SH-SY5Y (cell line): Measurements from ENCODE around the gene ABCA4.

ENCODE experiments used
- GATA2 ChIP-seq: IDR thresholded peaks from 2 replicates; pipeline ENCODE4 v1.6.1; 2011; ENCODE audit warnings: mild to moderate bottlenecking, low read depth, low read length
- GATA3 ChIP-seq: IDR thresholded peaks from 2 replicates; pipeline ENCODE4 v1.6.1; 2011; ENCODE audit warnings: low read depth, mild to moderate bottlenecking, low read length, moderate library complexity

The ABCA4 gene

GRCh38 chr1:94113589-94114226 is 7.2 kb downstream of the ABCA4 start:
- no peak for TF ChIP-seq GATA3
- TF ChIP-seq GATA2, result no peak

- no peak for TF ChIP-seq GATA2
- TF ChIP-seq GATA3, result no peak
Observed at GRCh38 chr1:94111879-94112278, 9.1 kb downstream of the ABCA4 start.

- TF ChIP-seq GATA2 (no peak), GATA3 (no peak)
Observed at GRCh38 chr1:94110946-94111740, 9.8 kb downstream of the ABCA4 start.

GRCh38 chr1:94110021-94110761 is 10.8 kb downstream of the ABCA4 start:
- no peak for TF ChIP-seq GATA3
- no peak for TF ChIP-seq GATA2

- TF ChIP-seq GATA3, result no peak
- no peak for TF ChIP-seq GATA2
Observed at GRCh38 chr1:94109478-94109877, 11.5 kb downstream of the ABCA4 start.

- TF ChIP-seq GATA3 (no peak), GATA2 (no peak)
Observed at GRCh38 chr1:94107141-94107540, 13.8 kb downstream of the ABCA4 start.

GRCh38 chr1:94106716-94107115 is 14.2 kb downstream of the ABCA4 start:
- TF ChIP-seq GATA2 (no peak), GATA3 (no peak)

GRCh38 chr1:94105957-94106529 is 14.9 kb downstream of the ABCA4 start:
- no peak for TF ChIP-seq GATA3
- no peak for TF ChIP-seq GATA2

- TF ChIP-seq GATA2 (no peak), GATA3 (no peak)
Observed at GRCh38 chr1:94105581-94105952, 15.4 kb downstream of the ABCA4 start.

GRCh38 chr1:94104776-94105580 is 16.0 kb downstream of the ABCA4 start:
- TF ChIP-seq GATA3, result no peak
- no peak for TF ChIP-seq GATA2

- TF ChIP-seq GATA2, result no peak
- no peak for TF ChIP-seq GATA3
Observed at GRCh38 chr1:94104127-94104684, 16.7 kb downstream of the ABCA4 start.

- TF ChIP-seq GATA3 (no peak), GATA2 (no peak)
Observed at GRCh38 chr1:94103608-94104007, 17.3 kb downstream of the ABCA4 start.

GRCh38 chr1:94101613-94102525 is 19.1 kb downstream of the ABCA4 start:
- TF ChIP-seq GATA3 (no peak), GATA2 (no peak)
